GM19455 (cell line): ENCODE measurements around the gene ZFR2.
"Not testable (repeated sequence)": the region's sequence is repeated elsewhere in the genome, so short reads cannot be mapped to it uniquely, and the experiment has no call there.

Experiments used
- ATAC-seq: cut with Tn5 transposase; IDR thresholded peaks from one replicate; pipeline ENCODE4 v1.9.1; 2021; ENCODE audit not compliant: unreplicated experiment

Gene ZFR2

DNA sequence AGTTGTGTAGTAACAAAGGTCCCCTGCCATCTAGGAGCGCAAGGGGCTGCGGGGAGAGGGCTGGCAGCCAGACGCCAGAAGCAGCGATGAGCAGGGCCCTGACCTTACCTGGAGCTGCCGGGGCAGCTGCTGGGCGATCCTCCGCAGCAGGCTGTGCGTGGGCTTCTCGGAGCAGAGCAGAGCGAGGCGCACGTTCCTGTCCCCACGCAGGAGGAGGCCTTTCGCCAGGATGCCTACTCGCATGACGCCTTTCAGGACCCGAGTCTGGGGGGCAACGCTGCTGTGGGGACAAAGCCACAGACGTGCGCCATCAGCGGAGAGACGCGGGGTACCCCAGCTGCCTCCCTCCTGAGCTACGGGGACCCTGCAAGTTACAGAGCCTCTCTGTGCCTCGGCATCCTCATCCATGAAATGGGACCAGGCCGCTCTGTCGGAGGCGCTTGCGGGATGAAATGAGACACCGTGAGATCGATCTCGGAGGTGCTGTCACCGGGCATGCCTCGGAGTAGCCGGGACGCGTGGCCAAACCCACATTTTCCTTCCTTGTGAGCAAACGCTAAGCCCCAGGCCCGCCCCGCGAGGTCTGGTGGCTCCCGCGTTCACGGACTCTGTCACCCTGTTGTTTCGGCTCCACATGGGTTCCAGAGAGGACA is 52.1 kb downstream of the ZFR2 start:
- no peak for ATAC-seq

- ATAC-seq, result not testable (repeated sequence)
Observed at GRCh38 chr19:3816148-3816547, 52.7 kb downstream of the ZFR2 start.

- no peak for ATAC-seq
Observed at GRCh38 chr19:3814648-3815047, 54.2 kb downstream of the ZFR2 start.

- ATAC-seq, result no peak
Observed at GRCh38 chr19:3813473-3814392, 55.1 kb downstream of the ZFR2 start.

DNA sequence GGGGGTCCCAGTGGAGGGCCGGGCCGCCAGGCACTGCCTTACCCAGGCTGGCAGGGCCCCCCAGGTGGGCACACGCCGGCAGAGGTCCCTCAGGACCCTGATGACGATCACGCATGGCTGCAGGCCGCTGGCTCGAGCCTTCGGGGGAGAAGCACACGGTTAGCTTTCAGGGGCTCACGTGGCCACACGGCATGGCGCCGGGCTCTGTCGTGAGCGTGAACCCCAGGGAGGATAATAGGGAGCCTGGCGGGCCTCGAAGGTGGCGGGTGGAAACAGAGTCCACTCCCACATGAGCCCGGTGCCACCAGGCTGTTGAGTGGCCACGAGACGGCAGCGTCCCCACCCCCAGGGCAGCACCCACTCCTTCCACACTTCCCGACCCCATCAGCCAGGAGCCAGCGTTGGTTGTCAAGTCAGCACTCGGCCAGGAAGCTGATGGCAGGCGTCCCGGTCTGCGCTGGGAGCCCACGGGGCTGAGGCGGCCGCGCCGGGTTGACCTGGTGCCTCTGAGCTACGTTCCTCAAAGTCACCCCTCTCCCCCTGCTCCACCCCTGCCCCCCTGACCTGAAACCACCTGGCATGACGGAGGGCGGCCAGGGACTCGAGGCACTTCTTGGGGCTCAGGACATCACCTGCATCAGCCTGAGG is 58.0 kb downstream of the ZFR2 start:
- ATAC-seq, result no peak

DNA sequence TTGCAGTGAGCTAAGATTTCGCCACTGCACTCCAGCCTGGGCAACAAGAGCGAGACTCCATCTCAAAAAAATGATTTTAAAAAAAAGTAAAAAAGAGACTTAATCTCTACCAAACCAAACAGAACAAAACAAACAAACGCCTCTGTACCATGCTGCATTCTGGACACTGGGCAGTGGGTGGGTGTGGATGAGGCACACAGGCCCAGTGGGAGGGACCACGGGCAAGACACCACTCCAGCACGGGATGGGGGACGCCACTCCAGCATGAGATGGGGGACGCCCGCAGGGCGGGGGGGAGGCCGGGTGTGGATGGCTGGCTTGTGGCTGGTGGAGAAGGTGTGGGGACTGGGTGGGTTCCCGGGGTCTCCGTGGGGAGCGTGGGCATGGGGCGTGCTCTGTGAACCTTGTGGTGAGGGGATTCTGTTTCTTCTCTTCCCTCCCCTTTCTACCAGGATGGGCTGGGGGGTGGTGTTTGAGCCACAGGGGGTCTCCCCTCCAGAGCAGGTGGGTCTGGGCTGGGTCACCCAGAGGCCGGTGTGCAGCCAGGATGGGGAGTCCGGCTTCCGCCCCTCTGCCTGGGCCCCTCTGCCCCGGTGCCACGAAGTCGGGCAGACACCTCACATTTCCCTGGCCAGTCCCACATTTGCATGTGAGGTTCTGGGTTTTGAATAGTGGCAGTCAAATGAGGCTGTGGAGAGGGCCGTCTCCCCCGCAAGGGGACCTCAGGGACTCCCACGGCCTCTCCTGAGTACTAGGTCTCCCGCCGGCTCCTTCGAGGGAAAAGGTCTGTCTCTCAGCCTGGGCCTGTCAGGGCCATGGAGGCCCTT is 58.7 kb downstream of the ZFR2 start:
- ATAC-seq, result no peak

GRCh38 chr19:3808420-3809143 is 60.3 kb downstream of the ZFR2 start:
- ATAC-seq, result no peak

- ATAC-seq, result no peak
Observed at GRCh38 chr19:3807574-3808354, 61.1 kb downstream of the ZFR2 start.

DNA sequence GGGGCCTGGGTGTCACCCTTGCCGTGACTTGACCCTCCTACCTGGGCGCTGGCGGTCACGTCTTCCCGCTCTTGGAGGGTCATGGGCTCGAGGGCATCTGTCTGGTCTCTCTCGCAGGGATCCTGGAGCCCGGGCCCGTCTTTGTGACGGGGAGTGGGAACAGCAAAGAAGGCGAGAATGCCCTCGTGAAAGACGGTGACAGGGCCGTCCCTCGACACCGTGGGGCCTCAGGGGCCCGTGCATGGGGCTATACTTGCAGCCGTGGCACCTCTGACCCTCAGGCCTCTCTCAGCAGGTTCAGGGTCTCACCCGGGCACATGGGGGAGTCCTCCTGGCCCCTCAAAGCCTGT is 61.7 kb downstream of the ZFR2 start:
- ATAC-seq, result no peak

DNA sequence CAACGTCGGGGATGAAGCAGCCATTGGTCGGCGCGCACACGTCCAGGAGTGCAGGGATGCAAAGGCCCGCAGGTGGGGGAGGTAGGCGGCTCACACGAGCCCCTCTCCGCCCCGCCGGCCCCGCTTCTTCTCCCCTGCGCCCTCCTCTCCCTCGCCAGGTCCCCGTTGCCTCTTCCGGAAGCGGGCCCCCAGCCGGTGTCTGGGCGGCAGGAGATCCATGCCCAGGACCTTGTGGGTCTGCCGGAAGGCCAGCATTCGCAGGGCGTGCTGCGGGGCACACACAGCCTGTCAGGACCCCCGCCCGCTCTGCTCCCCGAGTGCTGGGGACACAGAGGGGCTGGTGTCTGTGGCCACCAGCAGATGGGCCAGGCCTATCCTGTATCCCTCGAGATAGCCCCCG is 63.0 kb downstream of the ZFR2 start:
- no peak for ATAC-seq

- ATAC-seq, result no peak
Observed at GRCh38 chr19:3804429-3804828, 64.4 kb downstream of the ZFR2 start.

DNA sequence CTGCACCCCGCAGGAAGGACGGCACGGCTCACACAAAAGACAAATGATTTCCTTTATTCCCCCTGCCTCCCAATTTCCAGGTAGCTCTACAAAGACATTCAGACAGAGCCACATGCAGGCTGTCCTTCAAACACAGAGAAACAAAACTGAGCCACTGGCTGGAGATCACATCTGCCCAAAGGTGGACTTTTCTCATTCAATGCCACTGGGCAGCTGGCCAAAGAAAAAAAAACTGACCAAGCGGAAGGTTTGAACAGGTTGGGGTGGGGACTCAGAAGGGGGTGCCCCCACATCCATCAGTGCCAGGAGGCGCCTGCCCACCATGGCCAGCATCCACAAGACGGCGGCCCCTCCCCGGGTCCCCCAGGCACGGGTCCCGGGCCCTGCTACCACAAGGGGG is 64.9 kb downstream of the ZFR2 start:
- no peak for ATAC-seq

GRCh38 chr19:3803114-3803888 is 65.5 kb downstream of the ZFR2 start:
- ATAC-seq, result no peak

DNA sequence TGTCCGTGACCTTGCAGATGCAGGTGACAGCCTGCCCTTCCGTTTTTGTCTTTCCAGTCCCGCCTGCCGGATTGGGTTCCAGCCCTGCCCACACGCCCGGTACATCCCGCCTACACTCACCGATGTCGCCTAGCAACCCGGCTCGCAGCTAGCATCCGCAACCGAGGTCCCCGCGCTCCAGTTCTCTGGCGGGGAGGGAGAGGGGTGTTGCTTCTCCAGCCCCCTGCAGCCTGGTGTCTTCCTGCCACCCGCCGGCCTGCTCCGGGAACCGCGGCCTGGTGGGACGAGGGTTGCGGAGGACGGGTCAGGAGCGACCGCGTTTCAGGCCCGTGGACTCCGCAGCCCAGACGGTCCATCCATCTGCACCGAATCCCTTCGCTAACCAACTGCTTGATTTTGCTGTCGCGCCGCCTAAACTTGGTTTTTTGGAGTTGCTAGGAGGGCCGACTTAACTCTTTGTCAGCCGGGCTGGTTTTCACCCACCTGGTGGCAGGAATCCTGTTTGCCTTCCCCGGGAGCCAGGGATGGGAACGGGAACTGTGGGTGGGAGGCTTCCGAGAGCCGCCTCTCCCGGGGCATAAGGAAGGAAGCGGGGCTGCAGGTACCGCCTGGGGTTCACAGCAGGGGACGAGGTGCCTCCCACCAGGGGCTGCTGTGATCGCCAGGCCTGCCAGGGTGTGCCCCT is 67.3 kb downstream of the ZFR2 start:
- ATAC-seq, result no peak

DNA sequence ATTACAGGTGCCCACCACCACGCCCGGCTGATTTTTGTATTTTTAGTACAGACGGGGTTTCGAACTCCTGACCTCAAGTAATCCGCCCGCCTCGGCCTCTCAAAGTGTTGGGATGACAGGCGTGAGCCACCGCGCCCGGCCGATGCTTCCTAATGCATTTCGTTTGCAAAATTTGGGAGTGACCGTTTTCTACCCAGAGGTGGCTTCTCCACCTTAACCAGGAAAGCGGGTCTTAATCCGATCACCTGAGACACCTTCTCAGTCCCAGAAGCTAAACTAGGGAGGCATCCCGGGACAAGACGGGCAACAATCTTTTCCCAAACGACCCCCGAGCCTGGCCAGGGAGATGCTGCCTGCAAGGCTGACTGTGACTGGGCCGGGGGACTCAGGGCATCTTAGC is 67.8 kb downstream of the ZFR2 start:
- no peak for ATAC-seq

GRCh38 chr19:3798137-3798536 is 70.7 kb downstream of the ZFR2 start:
- no peak for ATAC-seq

- no peak for ATAC-seq
Observed at GRCh38 chr19:3796358-3796757, 72.5 kb downstream of the ZFR2 start.

DNA sequence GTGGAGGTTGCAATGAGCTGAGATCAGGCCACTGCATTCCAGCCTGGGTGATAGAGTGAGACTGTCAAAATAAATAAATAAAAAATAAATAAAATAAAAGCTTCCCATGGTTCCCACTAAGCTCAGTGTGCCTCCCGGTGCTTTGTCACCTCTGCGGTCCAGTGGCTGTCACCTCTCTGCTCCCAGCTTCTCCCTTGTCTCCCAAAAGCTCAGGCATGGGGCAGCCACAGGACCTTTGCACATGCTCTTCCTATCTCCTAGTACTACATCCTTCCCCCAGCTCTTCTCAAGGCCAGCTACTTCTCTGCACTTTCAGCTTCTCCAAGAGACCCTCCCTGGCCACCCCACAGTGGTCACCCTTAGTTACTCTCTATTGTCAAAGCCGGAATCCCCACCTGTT is 75.0 kb downstream of the ZFR2 start:
- no peak for ATAC-seq
